SU-DHL-6 (cell line): ENCODE data around the gene ATE1.
A peak's percentile ranks its signal among the peaks of the same experiment; 100 is the strongest.

Source experiments
- H2AFZ ChIP-seq: fragments of 200-600 bp; sonication (generic); 2 replicates; pipeline ENCODE4 v1.6.1; 2014; ENCODE audit warnings: low read depth, mild to moderate bottlenecking, moderate library complexity, mixed read lengths, antibody characterized with exemption, low read length; ENCODE audit not compliant: severe bottlenecking
- H3F3A ChIP-seq: fragments of 200-600 bp; shearing (Covaris generic); 2 replicates; pipeline ENCODE4 v1.6.0; 2016; ENCODE audit warnings: antibody characterized with exemption, mild to moderate bottlenecking; ENCODE audit not compliant: insufficient read depth
- H3K27ac ChIP-seq: fragments of 200-600 bp; sonication (generic); 2 replicates; pipeline ENCODE4 v1.5.1; 2016; ENCODE audit warnings: low read depth, mild to moderate bottlenecking, low read length, moderate library complexity, mixed read lengths
- H3K27me3 ChIP-seq: fragments of 200-600 bp; sonication (generic), shearing (Covaris generic); 2 replicates; pipeline ENCODE4 v1.6.0; 2014; ENCODE audit warnings: mild to moderate bottlenecking, low read length
- H3K36me3 ChIP-seq: fragments of 200-600 bp; sonication (generic); 2 replicates; pipeline ENCODE4 v1.6.1; 2014; ENCODE audit warnings: mild to moderate bottlenecking, low read length, mixed read lengths
- H3K4me2 ChIP-seq: fragments of 300-600, 200-600 bp; shearing (Covaris generic), sonication (generic); 2 replicates; pipeline ENCODE4 v1.6.0; 2014; ENCODE audit warnings: low read length, low read depth, mild to moderate bottlenecking; ENCODE audit not compliant: poor library complexity, severe bottlenecking
- H3K4me3 ChIP-seq: fragments of 200-600 bp; sonication (generic); 2 replicates; pipeline ENCODE4 v1.5.1; 2014; ENCODE audit warnings: antibody characterized with exemption, low read length, mild to moderate bottlenecking, mixed read lengths; ENCODE audit not compliant: insufficient read depth, poor library complexity, severe bottlenecking
- H3K79me2 ChIP-seq: fragments of 200-600 bp; sonication (generic); 2 replicates; pipeline ENCODE4 v1.6.1; 2014; ENCODE audit warnings: mild to moderate bottlenecking, low read length, moderate library complexity; ENCODE audit not compliant: insufficient read depth
- H3K9ac ChIP-seq: fragments of 200-600 bp; sonication (generic); 2 replicates; pipeline ENCODE4 v1.7.0; 2014; ENCODE audit warnings: mild to moderate bottlenecking, low read length
- H3K9me2 ChIP-seq: fragments of 200-600 bp; sonication (generic); replicated peaks from 2 replicates; pipeline ENCODE4 v1.6.1; 2014; ENCODE audit warnings: low read length; ENCODE audit not compliant: insufficient read depth
- H3K9me3 ChIP-seq: fragments of 200-600 bp; sonication (generic); 2 replicates; pipeline ENCODE4 v1.6.1; 2014; ENCODE audit warnings: low read length, mixed read lengths; ENCODE audit not compliant: insufficient read depth
- H4K20me1 ChIP-seq: fragments of 200-600 bp; sonication (generic); 2 replicates; pipeline ENCODE4 v1.6.1; 2014; ENCODE audit warnings: low read depth, mild to moderate bottlenecking, antibody characterized with exemption, low read length, moderate library complexity, mixed read lengths
- CTCF ChIP-seq: fragments of 200-600 bp; sonication (generic); IDR thresholded peaks from one replicate; pipeline ENCODE4 v1.5.1; 2017; ENCODE audit warnings: antibody characterized with exemption, mild to moderate bottlenecking, low read length, moderate library complexity; ENCODE audit not compliant: insufficient read depth, poor library complexity, severe bottlenecking
- EZH2phosphoT487 ChIP-seq: fragments of 200-600 bp; sonication (generic), shearing (Covaris generic); conservative IDR thresholded peaks from 2 replicates; pipeline ENCODE4 v1.6.1; 2018; ENCODE audit warnings: mild to moderate bottlenecking, antibody characterized with exemption, low read length, moderate library complexity, mixed read lengths

The ATE1 gene

GRCh38 chr10:121927841-121928527 is at the start of gene ATE1:
Gene ATE1 (minus strand): TSS chr10:121928031. CDS start chr10:121927949, 82 bp downstream.
- TF ChIP-seq EZH2phosphoT487 (no peak), CTCF (no peak)
- Histone ChIP-seq H3K27me3 (no peaks in the 10 kb centered on the region), H3K36me3 (no peaks in the 10 kb centered on the region), H4K20me1 (no peaks in the 10 kb centered on the region), H3K4me3 (peak within 1 kb of the TSS; percentile 87), H2AFZ (peak within 1 kb of the TSS; percentile 87), H3K79me2 (peaks cover 28% of the 10 kb centered on the region), H3K9me3 (no peaks in the 10 kb centered on the region), H3K27ac (peak within 1 kb of the TSS; percentile 53), H3K4me2 (peak within 1 kb of the TSS; percentile 95), H3F3A (no peaks in the 10 kb centered on the region), H3K9me2 (no peaks in the 10 kb centered on the region), H3K9ac (peak within 1 kb of the TSS; percentile 95)

- TF ChIP-seq CTCF (no peak), EZH2phosphoT487 (no peak)
- Histone ChIP-seq H3K9me3 (peaks cover 14% of the 10 kb centered on the region; the same call in 1 of the 2 replicates), H3K4me3 (no peak overlapping the region)
Measured at GRCh38 chr10:121976607-121977006, 48.8 kb upstream of the ATE1 start.

GRCh38 chr10:121975295-121976086 is 47.7 kb upstream of the ATE1 start:
- Histone ChIP-seq H3K36me3 (peaks cover 3% of the 10 kb centered on the region; the same call in 1 of the 2 replicates), H3K9me2 (no peaks in the 10 kb centered on the region), H3K9ac (peak overlapping the region; percentile 90), H3K27me3 (no peaks in the 10 kb centered on the region), H3F3A (no peaks in the 10 kb centered on the region), H4K20me1 (no peaks in the 10 kb centered on the region), H3K79me2 (peaks cover 13% of the 10 kb centered on the region), H2AFZ (peak overlapping the region; percentile 81), H3K9me3 (peaks cover 14% of the 10 kb centered on the region; the same call in 1 of the 2 replicates), H3K4me2 (peak overlapping the region; percentile 50), H3K4me3 (peak overlapping the region; percentile 80), H3K27ac (peak overlapping the region; percentile 83)
- TF ChIP-seq EZH2phosphoT487: no peak
- TF ChIP-seq CTCF: peak; percentile 80

More at GRCh38 chr10:121976607-121977006, 48.8 kb upstream of the ATE1 start:
- H3K27me3 ChIP-seq: no peaks in the 10 kb centered on the region
- no peaks in the 10 kb centered on the region for H3K9me2 ChIP-seq
- no peak overlapping the region for H3K4me2 ChIP-seq
- no peaks in the 10 kb centered on the region for H3K36me3 ChIP-seq
- no peak overlapping the region for H2AFZ ChIP-seq
- H3K27ac ChIP-seq: no peak overlapping the region
- no peak overlapping the region for H3K9ac ChIP-seq
- H4K20me1 ChIP-seq: no peaks in the 10 kb centered on the region
- H3K79me2 ChIP-seq: peaks cover 13% of the 10 kb centered on the region
- no peaks in the 10 kb centered on the region for H3F3A ChIP-seq
